SK-N-MC (cell line): Measurements from ENCODE around the gene RBM10.

ENCODE experiments used
- DNase-seq: peaks from one replicate; pipeline ENCODE4 v3.0.0-alpha.2; 2011; ENCODE audit warnings: low read depth, low spot score
- H3K27ac ChIP-seq: fragments of 200-600 bp; sonication (generic); 2 replicates; pipeline ENCODE4 v1.5.1; 2016; ENCODE audit warnings: mixed run types
- H3K36me3 ChIP-seq: fragments of 200-600 bp; sonication (generic); 2 replicates; pipeline ENCODE4 v1.6.1; 2017; ENCODE audit warnings: antibody characterized with exemption, low read length, mixed read lengths; ENCODE audit not compliant: insufficient read depth
- H3K4me3 ChIP-seq: fragments of 200-600 bp; sonication (generic); 2 replicates; pipeline ENCODE4 v1.5.1; 2016
- H3K9ac ChIP-seq: fragments of 200-600 bp; sonication (generic); 2 replicates; pipeline ENCODE4 v1.8.0; 2017; ENCODE audit warnings: mixed run types, mixed read lengths; ENCODE audit not compliant: insufficient read length
- H3K9me3 ChIP-seq: fragments of 200-600 bp; sonication (generic); 2 replicates; pipeline ENCODE4 v1.6.1; 2017; ENCODE audit warnings: low read depth, mild to moderate bottlenecking, antibody characterized with exemption, low read length, moderate library complexity, mixed read lengths
- EZH2 ChIP-seq: fragments of 200-600 bp; sonication (generic); IDR thresholded peaks from one replicate; pipeline ENCODE4 v1.6.1; 2017; ENCODE audit warnings: antibody characterized with exemption
- FOXP2 ChIP-seq: optimal IDR thresholded peaks from 2 replicates; pipeline ENCODE3; 2011; ENCODE audit warnings: mild to moderate bottlenecking, moderate library complexity; ENCODE audit not compliant: insufficient read depth; ENCODE audit errors: extremely low read length, control extremely low read depth
- POLR2AphosphoS5 ChIP-seq: IDR thresholded peaks from 2 replicates; pipeline ENCODE4 v1.6.1; 2012; ENCODE audit warnings: mild to moderate bottlenecking, low read depth, low read length, borderline replicate concordance

Gene RBM10

DNA sequence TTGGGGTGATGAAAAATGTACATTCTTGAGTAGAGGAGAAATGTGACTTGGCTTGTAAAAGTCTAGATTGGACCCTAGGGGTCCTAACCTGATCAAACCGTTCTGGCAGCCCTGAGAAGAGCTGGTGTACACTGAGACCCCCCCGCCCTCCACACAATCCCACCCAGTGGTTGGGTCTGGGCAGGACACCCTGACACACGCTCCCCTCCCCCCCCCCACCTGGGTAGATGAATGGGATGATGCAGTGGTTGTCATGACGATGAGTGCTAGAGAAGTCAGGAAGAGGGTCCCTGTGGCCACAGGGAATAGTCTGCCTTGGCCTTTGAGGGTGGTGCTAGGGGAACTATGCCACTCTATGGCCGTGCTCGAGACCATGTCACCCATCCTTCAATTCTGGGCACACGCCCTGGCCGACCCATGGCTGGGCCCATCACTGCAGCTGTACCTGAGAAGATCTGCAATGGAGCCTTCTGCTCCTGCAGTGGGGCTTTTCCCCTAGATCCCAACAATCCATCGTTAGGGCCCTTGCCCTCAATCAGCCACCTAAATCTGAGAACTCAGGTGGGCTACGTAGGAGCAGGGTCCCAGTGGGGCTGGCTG lies 77.8 kb downstream of the RBM10 start:
- no peak overlapping the region for H3K27ac ChIP-seq
- H3K9ac ChIP-seq: no peak overlapping the region
- no peak for DNase-seq
- TF ChIP-seq POLR2AphosphoS5 (no peak), EZH2 (no peak), FOXP2 (no peak)
- no peaks in the 10 kb centered on the region for H3K9me3 ChIP-seq
- peaks cover 58% of the 10 kb centered on the region; the same call in 1 of the 2 replicates for H3K36me3 ChIP-seq
- no peak overlapping the region for H3K4me3 ChIP-seq

DNA sequence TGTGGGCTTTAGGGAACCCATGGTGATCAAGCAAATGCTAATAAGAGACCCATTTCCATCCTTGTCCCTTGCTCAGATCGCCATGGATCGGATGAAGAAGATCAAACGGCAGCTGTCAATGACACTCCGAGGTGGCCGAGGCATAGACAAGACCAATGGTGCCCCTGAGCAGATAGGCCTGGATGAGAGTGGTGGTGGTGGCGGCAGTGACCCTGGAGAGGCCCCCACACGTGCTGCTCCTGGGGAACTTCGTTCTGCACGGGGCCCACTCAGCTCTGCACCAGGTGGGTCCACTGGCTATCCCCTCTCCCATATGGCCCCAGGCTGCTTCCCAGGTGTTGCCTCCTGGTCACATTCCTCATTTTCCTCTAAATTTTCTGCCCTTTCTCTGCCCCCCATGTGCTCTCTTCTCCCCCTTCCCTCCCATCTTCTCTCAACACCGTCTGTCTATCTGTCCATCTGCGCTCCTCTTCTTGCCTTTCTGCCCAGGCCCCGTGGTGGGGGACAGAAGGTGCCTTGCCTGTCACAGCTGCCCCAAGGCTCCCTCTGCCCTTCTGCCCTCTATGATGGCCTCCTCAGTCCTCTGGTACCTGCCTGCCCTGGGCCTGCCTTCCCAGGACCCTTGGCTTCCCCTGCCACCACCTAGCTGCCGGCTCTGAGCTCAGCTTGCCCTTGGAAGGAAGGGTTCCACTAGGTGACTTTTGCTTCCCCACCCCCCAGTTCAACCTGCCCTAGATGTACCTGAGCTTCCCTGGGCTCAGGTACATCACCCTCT lies 78.6 kb downstream of the RBM10 start:
- Histone ChIP-seq H3K4me3 (no peak overlapping the region), H3K9ac (no peak overlapping the region), H3K9me3 (no peaks in the 10 kb centered on the region), H3K27ac (no peak overlapping the region), H3K36me3 (peaks cover 63% of the 10 kb centered on the region; the same call in 1 of the 2 replicates)
- DNase-seq: no peak
- TF ChIP-seq FOXP2 (no peak), EZH2 (no peak), POLR2AphosphoS5 (no peak)

DNA sequence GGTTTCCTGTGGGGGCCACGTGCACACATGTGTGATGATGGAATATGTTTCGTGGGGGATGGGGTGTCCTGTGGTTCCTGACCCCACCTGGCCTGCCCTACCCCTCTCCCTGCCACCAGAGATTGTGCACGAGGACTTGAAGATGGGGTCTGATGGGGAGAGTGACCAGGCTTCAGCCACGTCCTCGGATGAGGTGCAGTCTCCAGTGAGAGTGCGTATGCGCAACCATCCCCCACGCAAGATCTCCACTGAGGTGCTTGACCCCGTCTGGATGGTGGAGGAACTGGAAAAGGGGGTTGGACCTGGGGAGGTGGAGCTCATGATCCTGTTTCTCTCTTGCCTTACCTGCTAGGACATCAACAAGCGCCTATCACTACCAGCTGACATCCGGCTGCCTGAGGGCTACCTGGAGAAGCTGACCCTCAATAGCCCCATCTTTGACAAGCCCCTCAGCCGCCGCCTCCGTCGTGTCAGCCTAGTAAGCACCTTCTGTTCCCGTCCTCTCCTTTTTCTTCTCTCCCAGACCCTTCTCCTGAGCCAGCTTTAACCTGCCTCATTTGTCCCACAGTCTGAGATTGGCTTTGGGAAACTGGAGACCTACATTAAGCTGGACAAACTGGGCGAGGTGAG lies 79.4 kb downstream of the RBM10 start:
- H3K9ac ChIP-seq: no peak overlapping the region
- H3K27ac ChIP-seq: no peak overlapping the region
- TF ChIP-seq POLR2AphosphoS5 (no peak), FOXP2 (no peak), EZH2 (no peak)
- peaks cover 68% of the 10 kb centered on the region; the same call in 1 of the 2 replicates for H3K36me3 ChIP-seq
- no peaks in the 10 kb centered on the region for H3K9me3 ChIP-seq
- H3K4me3 ChIP-seq: no peak overlapping the region
- DNase-seq: no peak

DNA sequence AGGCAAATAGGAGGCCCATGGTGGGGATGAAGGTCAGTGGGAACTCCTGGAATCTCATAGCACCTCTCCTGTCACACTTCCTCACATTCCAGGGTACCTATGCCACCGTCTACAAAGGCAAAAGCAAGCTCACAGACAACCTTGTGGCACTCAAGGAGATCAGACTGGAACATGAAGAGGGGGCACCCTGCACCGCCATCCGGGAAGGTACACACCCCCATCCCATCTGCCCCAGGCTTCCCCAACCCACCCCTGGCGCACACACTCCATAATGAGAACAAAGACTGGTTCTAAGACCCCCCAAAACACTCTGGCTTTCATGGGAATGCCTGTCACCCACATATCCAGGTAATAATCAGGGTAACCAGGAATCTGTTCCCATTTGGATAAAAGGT lies 79.9 kb downstream of the RBM10 start:
- DNase-seq: no peak
- no peak for TF ChIP-seq EZH2
- no peak for TF ChIP-seq FOXP2
- no peak for TF ChIP-seq POLR2AphosphoS5
- H3K9me3 ChIP-seq: no peaks in the 10 kb centered on the region
- H3K27ac ChIP-seq: no peak overlapping the region
- no peak overlapping the region for H3K4me3 ChIP-seq
- no peak overlapping the region for H3K9ac ChIP-seq
- peaks cover 70% of the 10 kb centered on the region; the same call in 1 of the 2 replicates for H3K36me3 ChIP-seq

DNA sequence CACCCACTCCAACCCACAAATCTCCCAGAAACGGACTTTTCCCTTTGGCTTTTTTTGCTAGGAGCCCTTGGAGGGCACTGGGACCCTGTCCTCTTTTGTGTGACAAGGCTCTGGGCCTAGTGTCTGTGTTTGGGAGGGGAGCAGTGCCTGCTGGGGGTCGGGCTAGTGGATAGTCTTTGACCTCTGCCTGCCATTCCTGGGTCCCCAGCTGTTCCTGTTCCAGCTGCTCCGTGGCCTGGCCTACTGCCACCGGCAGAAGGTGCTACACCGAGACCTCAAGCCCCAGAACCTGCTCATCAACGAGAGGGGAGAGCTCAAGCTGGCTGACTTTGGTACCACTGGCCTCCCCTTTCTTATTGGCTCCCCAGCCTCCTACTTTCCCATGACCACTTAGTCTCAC lies 81.0 kb downstream of the RBM10 start:
- H3K9me3 ChIP-seq: no peaks in the 10 kb centered on the region
- peaks cover 68% of the 10 kb centered on the region; the same call in 1 of the 2 replicates for H3K36me3 ChIP-seq

DNA sequence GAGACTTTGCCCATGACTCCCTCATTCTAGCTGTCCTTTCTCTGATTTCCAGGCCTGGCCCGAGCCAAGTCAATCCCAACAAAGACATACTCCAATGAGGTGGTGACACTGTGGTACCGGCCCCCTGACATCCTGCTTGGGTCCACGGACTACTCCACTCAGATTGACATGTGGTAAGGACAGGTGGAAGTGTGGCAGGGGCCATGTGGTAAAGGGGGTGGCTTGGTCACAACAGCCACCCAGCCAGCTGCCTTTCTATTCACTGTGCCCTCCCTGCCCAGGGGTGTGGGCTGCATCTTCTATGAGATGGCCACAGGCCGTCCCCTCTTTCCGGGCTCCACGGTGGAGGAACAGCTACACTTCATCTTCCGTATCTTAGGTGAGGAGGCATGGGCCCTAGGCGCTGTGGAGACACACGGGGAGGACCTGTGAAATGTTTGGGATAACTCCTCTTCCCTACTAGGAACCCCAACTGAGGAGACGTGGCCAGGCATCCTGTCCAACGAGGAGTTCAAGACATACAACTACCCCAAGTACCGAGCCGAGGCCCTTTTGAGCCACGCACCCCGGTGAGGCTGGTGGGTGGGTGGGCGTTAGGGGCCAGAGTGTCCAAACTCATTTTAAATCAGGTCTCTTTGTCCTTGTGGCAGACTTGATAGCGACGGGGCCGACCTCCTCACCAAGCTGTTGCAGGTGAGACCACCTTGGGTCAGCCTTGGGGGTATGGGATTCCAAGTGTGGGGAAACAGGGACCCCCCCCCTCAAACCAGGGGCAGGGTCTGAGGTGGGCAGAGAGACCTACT lies 81.7 kb downstream of the RBM10 start:
- H3K9ac ChIP-seq: no peak overlapping the region
- H3K36me3 ChIP-seq: peaks cover 63% of the 10 kb centered on the region; the same call in 1 of the 2 replicates
- no peaks in the 10 kb centered on the region for H3K9me3 ChIP-seq
- no peak overlapping the region for H3K4me3 ChIP-seq
- H3K27ac ChIP-seq: no peak overlapping the region
- TF ChIP-seq EZH2 (no peak), FOXP2 (no peak), POLR2AphosphoS5 (no peak)
- DNase-seq: no peak

More for the DNA sequence above, 81.0 kb downstream of the RBM10 start:
- DNase-seq: no peak
- Histone ChIP-seq H3K9ac (no peak overlapping the region), H3K4me3 (no peak overlapping the region), H3K27ac (no peak overlapping the region)
- TF ChIP-seq FOXP2 (no peak), EZH2 (no peak), POLR2AphosphoS5 (no peak)

DNA sequence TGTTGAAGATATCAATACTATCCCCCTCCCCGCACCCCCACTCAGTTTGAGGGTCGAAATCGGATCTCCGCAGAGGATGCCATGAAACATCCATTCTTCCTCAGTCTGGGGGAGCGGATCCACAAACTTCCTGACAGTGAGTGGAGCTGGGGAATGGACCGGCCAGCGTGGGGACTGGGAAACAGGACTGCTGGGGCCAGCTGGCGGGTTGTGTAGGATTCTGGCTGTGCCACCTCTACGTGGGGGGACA lies 82.2 kb downstream of the RBM10 start:
- Histone ChIP-seq H3K9me3 (no peaks in the 10 kb centered on the region), H3K27ac (no peak overlapping the region), H3K4me3 (no peak overlapping the region), H3K9ac (no peak overlapping the region), H3K36me3 (peaks cover 60% of the 10 kb centered on the region; the same call in 1 of the 2 replicates)
- TF ChIP-seq POLR2AphosphoS5: no peak
- no peak for DNase-seq
